NCI-H2196 (cell line): ENCODE results near the gene USP11.

Experiments used
- DNase-seq: peaks from one replicate; lab custom pipeline; 2025; ENCODE audit not compliant: unreplicated experiment; lab: John Stamatoyannopoulos, UW

Gene USP11

GRCh38 chrX:47232803-47233332 lies at the start of gene USP11:
Gene USP11, plus strand, starts transcription at chrX:47233009. Its CDS starts 35 bp downstream, at chrX:47233044.
- peak; percentile 41 for DNase-seq

- no peak for DNase-seq
Observed at GRCh38 chrX:47184486-47184885, 48.3 kb upstream of the USP11 start.

GRCh38 chrX:47185241-47185640 lies 47.6 kb upstream of the USP11 start:
- DNase-seq: no peak

GRCh38 chrX:47186096-47186740 lies 46.6 kb upstream of the USP11 start:
- DNase-seq: no peak

GRCh38 chrX:47187106-47187677 lies 45.6 kb upstream of the USP11 start:
- peak; percentile 40 for DNase-seq

- DNase-seq: no peak
Observed at GRCh38 chrX:47189906-47190305, 42.9 kb upstream of the USP11 start.

- peak; percentile 75 for DNase-seq
Observed at GRCh38 chrX:47190445-47191269, 42.2 kb upstream of the USP11 start.

- no peak for DNase-seq
Observed at GRCh38 chrX:47191331-47191730, 41.5 kb upstream of the USP11 start.

- no peak for DNase-seq
Observed at GRCh38 chrX:47191806-47192401, 40.9 kb upstream of the USP11 start.

GRCh38 chrX:47193475-47194193 lies 39.2 kb upstream of the USP11 start, which contains the start of gene UBA1:
Gene UBA1, plus strand, starts transcription at chrX:47193829. Its CDS starts 4,974 bp downstream, at chrX:47198803.
- peak; percentile 92 for DNase-seq

- DNase-seq: no peak
Observed at GRCh38 chrX:47194194-47194787, 38.5 kb upstream of the USP11 start.

- DNase-seq: no peak
Observed at GRCh38 chrX:47196098-47196497, 36.7 kb upstream of the USP11 start.

- no peak for DNase-seq
Observed at GRCh38 chrX:47197526-47197925, 35.3 kb upstream of the USP11 start.

GRCh38 chrX:47198026-47198686 lies 34.7 kb upstream of the USP11 start:
- no peak for DNase-seq

- no peak for DNase-seq
Observed at GRCh38 chrX:47198687-47199080, 34.1 kb upstream of the USP11 start.

- no peak for DNase-seq
Observed at GRCh38 chrX:47199286-47199685, 33.5 kb upstream of the USP11 start.

GRCh38 chrX:47200385-47201150 lies 32.2 kb upstream of the USP11 start:
- DNase-seq: no peak

GRCh38 chrX:47201345-47201944 lies 31.4 kb upstream of the USP11 start:
- no peak for DNase-seq

- no peak for DNase-seq
Observed at GRCh38 chrX:47202316-47202715, 30.5 kb upstream of the USP11 start.
